ENCODE results near the gene RIPOR3. TPM values are rescaled to one million over a fixed set of nuclear protein-coding genes. Genes with fewer than 3 reads are reported as not detected.
A peak's percentile ranks its signal among the peaks of the same experiment; 100 is the strongest.
"Not testable (repeated sequence)": the region's sequence is repeated elsewhere in the genome, so short reads cannot be mapped to it uniquely, and the experiment has no call there.

The RIPOR3 gene
- total RNA-seq, 2 experiments from 2014 or later: 0.53 TPM; not detected in 1

GRCh38 chr20:50624351-50625016 is 66.9 kb downstream of the RIPOR3 start:
- Histone ChIP-seq H4K20me1 (ENCODE audit: insufficient read depth, low read length) (no peaks in the 10 kb centered on the region), H3K4me1 (ENCODE audit: insufficient read depth, low read length, poor library complexity, severe bottlenecking) (peaks cover 41% of the 10 kb centered on the region), H3K9me3 (ENCODE audit: low read length) (0 out of 2 replicates have a peak, but pooled peaks cover 4% of the 10 kb centered on the region), H3K4me3 (ENCODE audit: low read depth, low read length, poor library complexity, severe bottlenecking) (no peak overlapping the region), H3K9me2 (ENCODE audit: insufficient read depth, low read length) (no peaks in the 10 kb centered on the region), H3K27ac (ENCODE audit: low read depth, low read length, poor library complexity, severe bottlenecking) (no peak overlapping the region), H2AFZ (ENCODE audit: low read length) (peak overlapping the region; percentile 40; the same call in 1 of the 2 replicates), H3K79me2 (ENCODE audit: insufficient read depth, low read depth, low read length) (no peaks in the 10 kb centered on the region), H3K36me3 (ENCODE audit: insufficient read depth, low read length) (no peaks in the 10 kb centered on the region), H3K4me2 (ENCODE audit: low read length) (peak overlapping the region; percentile 14; the same call in 1 of the 2 replicates)
- POLR2A ChIA-PET: no interaction called here
- intact Hi-C loops (cut with micrococcal nuclease; ENCODE audit: unreplicated experiment): loop anchor here (5.0 kb wide), 1 partner anchor 123 kb away; no protein-coding TSS in a partner anchor
- CTCF ChIA-PET (ENCODE audit: unreplicated experiment): no interaction called here
- BruUV-seq (replicated peaks): no TSS peak
- TF ChIP-seq, protein P1, sequence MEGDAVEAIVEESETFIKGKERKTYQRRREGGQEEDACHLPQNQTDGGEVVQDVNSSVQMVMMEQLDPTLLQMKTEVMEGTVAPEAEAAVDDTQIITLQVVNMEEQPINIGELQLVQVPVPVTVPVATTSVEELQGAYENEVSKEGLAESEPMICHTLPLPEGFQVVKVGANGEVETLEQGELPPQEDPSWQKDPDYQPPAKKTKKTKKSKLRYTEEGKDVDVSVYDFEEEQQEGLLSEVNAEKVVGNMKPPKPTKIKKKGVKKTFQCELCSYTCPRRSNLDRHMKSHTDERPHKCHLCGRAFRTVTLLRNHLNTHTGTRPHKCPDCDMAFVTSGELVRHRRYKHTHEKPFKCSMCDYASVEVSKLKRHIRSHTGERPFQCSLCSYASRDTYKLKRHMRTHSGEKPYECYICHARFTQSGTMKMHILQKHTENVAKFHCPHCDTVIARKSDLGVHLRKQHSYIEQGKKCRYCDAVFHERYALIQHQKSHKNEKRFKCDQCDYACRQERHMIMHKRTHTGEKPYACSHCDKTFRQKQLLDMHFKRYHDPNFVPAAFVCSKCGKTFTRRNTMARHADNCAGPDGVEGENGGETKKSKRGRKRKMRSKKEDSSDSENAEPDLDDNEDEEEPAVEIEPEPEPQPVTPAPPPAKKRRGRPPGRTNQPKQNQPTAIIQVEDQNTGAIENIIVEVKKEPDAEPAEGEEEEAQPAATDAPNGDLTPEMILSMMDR (conservative IDR thresholded peaks at IDR 0.05; ENCODE audit: low read length): no peak
- no peak for TF ChIP-seq EZH2phosphoT487 (IDR thresholded peaks at IDR 0.05; ENCODE audit: borderline replicate concordance, low read depth, low read length)
- peak; percentile 53 for DNase-seq (ENCODE audit: low spot score)

DNA sequence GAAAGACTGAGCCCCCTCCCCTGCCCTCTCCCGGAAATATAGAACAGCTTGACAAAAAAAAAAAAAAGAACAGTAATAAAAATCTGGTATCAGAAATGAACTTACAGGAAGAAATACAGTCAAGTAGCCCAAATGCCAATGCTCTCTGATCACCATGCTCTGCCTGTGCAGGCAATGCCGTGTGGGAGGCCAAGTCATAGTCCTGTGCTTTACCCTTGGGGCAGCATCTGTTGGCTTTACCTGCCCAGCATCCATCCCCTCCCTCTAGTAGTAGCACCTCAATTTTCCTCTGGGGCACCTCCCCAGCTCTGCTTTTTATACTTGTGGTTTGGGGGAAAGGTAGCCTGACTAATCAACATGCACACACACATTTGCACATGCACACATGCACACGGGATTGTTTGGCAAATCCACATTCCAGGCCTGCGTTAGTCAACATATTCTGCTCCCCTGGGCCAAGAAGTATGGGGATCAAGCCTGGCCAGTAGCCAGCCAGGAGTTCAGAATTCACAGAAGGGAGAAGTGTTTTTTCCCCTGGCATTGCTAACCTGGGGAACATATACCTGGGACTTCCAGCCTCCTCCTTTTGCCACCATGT is 70.2 kb downstream of the RIPOR3 start:
- no peak for TF ChIP-seq EZH2phosphoT487 (IDR thresholded peaks at IDR 0.05; ENCODE audit: borderline replicate concordance, low read depth, low read length)
- TF ChIP-seq, protein P1 (conservative IDR thresholded peaks at IDR 0.05; ENCODE audit: low read length): no peak
- Histone ChIP-seq H3K4me2 (ENCODE audit: low read length) (no peak overlapping the region), H3K4me3 (ENCODE audit: low read depth, low read length, poor library complexity, severe bottlenecking) (no peak overlapping the region), H3K9me3 (ENCODE audit: low read length) (0 out of 2 replicates have a peak, but pooled peaks cover 4% of the 10 kb centered on the region), H3K36me3 (ENCODE audit: insufficient read depth, low read length) (no peaks in the 10 kb centered on the region), H4K20me1 (ENCODE audit: insufficient read depth, low read length) (no peaks in the 10 kb centered on the region), H2AFZ (ENCODE audit: low read length) (no peak overlapping the region), H3K27ac (ENCODE audit: low read depth, low read length, poor library complexity, severe bottlenecking) (no peak overlapping the region), H3K4me1 (ENCODE audit: insufficient read depth, low read length, poor library complexity, severe bottlenecking) (peaks cover 56% of the 10 kb centered on the region), H3K9me2 (ENCODE audit: insufficient read depth, low read length) (no peaks in the 10 kb centered on the region), H3K79me2 (ENCODE audit: insufficient read depth, low read depth, low read length) (no peaks in the 10 kb centered on the region)
- DNase-seq (ENCODE audit: low spot score): no peak
- BruUV-seq (replicated peaks): no TSS peak
- POLR2A ChIA-PET: interaction anchor here (1.2 kb wide), 1 partner anchor 8 kb away, joined by 3 read pairs; no protein-coding TSS in a partner anchor
- intact Hi-C loops (cut with micrococcal nuclease; ENCODE audit: unreplicated experiment): no loop called here
- CTCF ChIA-PET (ENCODE audit: unreplicated experiment): no interaction called here

GRCh38 chr20:50620459-50620858 is 70.9 kb downstream of the RIPOR3 start:
- BruUV-seq (replicated peaks); POLR2A ChIA-PET; intact Hi-C loops (cut with micrococcal nuclease; ENCODE audit: unreplicated experiment): not testable (repeated sequence)

More at GRCh38 chr20:50620459-50620858, 70.9 kb downstream of the RIPOR3 start:
- H3K4me3 ChIP-seq (ENCODE audit: low read depth, low read length, poor library complexity, severe bottlenecking); H3K27ac ChIP-seq (ENCODE audit: low read depth, low read length, poor library complexity, severe bottlenecking); H3K79me2 ChIP-seq (ENCODE audit: insufficient read depth, low read depth, low read length); H4K20me1 ChIP-seq (ENCODE audit: insufficient read depth, low read length); DNase-seq (ENCODE audit: low spot score); H3K9me3 ChIP-seq (ENCODE audit: low read length); H3K4me2 ChIP-seq (ENCODE audit: low read length); H3K36me3 ChIP-seq (ENCODE audit: insufficient read depth, low read length); CTCF ChIA-PET (ENCODE audit: unreplicated experiment); H2AFZ ChIP-seq (ENCODE audit: low read length); H3K9me2 ChIP-seq (ENCODE audit: insufficient read depth, low read length): not testable (repeated sequence)
- peaks cover 56% of the 10 kb centered on the region for H3K4me1 ChIP-seq (ENCODE audit: insufficient read depth, low read length, poor library complexity, severe bottlenecking)

Measured in OCI-LY7 (cell line).